Measurements from ENCODE around the gene ZDHHC5.

Gene ZDHHC5

GRCh38 chr11:57741132-57742086 lies 73.5 kb downstream of the ZDHHC5 start, which contains the start of gene SELENOH:
TSS of gene SELENOH (plus strand) at chr11:57741491. CDS start at chr11:57741596, 105 bp downstream.
- DNase-seq, result peak; percentile 98

GRCh38 chr11:57742087-57742452 lies 74.2 kb downstream of the ZDHHC5 start:
- no peak for DNase-seq

GRCh38 chr11:57744357-57744756 lies 76.4 kb downstream of the ZDHHC5 start:
- DNase-seq, result no peak

- DNase-seq, result no peak
Measured at GRCh38 chr11:57745206-57745605, 77.3 kb downstream of the ZDHHC5 start.

- no peak for DNase-seq
Measured at GRCh38 chr11:57746920-57747319, 79.0 kb downstream of the ZDHHC5 start.
